DOHH2 (cell line): ENCODE measurements around the gene DIP2C.

Experiments
- CTCF ChIP-seq: fragments of 200-600 bp; sonication (generic); IDR thresholded peaks from one replicate; pipeline ENCODE4 v1.5.1; 2014; ENCODE audit warnings: antibody characterized with exemption, mild to moderate bottlenecking, low read depth, low read length; ENCODE audit not compliant: poor library complexity, severe bottlenecking
- EZH2phosphoT487 ChIP-seq: fragments of 200-600 bp; sonication (generic); IDR thresholded peaks from 2 replicates; pipeline ENCODE4 v1.6.1; 2017; ENCODE audit warnings: borderline replicate concordance, mild to moderate bottlenecking, antibody characterized with exemption, low read length, moderate library complexity, mixed read lengths

- no peak for TF ChIP-seq CTCF
- no peak for TF ChIP-seq EZH2phosphoT487
Observed at GRCh38 chr10:693506-693905, 4.0 kb upstream of the DIP2C start.
